Stimulated activated naive CD8-positive, alpha-beta T cell treated with anti-CD3 and anti-CD28 coated beads, Interleukin-15, Interleukin-2, amounts not matched to agents 100 U/mL and 50 U/mL, for 24 hours (primary cell): ENCODE measurements around the gene CYFIP1.

ENCODE experiments used
- ATAC-seq: fragments of 150-1000 bp; cut with Tn5 transposase; one replicate; pipeline ENCODE4 v1.10.0; 2021
- DNase-seq: peaks from one replicate; pipeline ENCODE4 v3.0.0; 2021

Gene CYFIP1

DNA sequence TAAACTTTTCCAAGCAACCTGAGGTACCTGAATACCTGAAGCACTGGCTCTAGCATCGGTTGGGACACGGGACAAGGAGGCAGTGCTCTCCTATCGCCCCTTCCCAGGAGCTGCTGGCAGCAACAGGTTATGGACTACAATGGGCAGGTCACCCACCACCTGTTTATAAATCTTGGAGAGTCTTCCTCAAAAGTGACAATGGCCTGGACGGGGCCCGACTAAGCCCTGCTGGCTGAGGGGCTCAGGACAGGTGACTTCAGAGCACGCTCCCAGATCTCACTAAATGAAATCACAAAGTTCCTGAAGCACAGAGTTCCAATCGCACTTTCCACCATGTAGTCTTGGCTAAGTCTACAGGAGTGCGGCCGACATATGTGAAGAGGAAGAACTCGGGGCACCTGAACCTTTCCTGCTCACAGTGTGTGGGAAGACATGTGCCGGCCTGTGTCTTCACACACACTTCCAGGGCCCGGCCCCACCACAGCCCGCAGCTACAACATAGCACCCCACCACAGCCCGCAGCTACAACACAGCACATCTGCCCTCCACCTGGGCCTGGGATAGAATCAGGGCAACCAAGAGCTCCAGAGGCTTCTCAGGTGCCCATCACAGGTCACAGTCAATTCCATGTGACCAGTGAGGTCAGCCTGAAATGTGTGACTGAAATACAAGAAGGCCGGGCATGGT lies 12.9 kb downstream of the CYFIP1 start:
- ATAC-seq (no peak), DNase-seq (no peak)

GRCh38 chr15:22966321-22967083 lies 13.7 kb downstream of the CYFIP1 start:
- ATAC-seq = no peak
- no peak for DNase-seq

GRCh38 chr15:22963641-22964040 lies 16.5 kb downstream of the CYFIP1 start:
- DNase-seq (no peak), ATAC-seq (no peak)

DNA sequence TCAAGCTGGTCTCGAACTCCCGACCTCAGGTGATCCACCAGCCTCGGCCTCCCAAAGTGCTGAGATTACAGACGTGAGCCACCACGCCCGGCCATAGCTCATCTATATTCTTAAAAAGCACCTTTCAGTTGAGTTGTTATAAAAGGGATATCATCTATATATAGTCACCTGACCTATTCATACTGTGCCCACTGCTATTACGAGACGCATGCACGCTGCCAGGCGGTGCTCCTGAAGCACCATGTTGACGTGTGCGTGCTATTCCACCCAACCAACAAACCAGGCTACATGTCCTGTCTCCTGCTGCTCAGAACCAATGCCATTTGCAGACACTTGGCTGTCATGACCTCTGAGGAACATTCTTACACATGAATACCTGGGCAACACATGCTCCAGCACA lies 17.6 kb downstream of the CYFIP1 start:
- ATAC-seq (no peak), DNase-seq (no peak)

DNA sequence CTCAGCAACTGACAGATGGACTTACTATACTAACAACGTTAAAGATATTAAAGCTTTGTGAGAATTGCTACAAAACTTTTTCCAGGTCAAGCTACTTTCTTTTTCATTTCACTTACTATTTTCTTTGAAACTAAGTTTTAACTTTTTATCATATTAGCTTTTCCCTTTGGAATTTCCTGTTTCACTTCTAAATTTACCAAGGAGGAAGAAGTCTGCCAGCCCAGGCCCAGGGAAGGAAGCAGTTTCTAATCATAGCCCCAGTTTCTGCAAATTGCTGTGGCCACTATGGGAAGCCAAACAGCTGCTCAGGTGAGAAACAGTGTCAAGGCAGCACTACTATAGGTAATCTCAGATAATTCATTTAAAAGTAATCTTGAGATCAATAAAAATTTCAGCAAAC lies 18.4 kb downstream of the CYFIP1 start:
- ATAC-seq (no peak), DNase-seq (no peak)

GRCh38 chr15:22960556-22960955 lies 19.6 kb downstream of the CYFIP1 start:
- ATAC-seq = no peak
- DNase-seq = no peak

DNA sequence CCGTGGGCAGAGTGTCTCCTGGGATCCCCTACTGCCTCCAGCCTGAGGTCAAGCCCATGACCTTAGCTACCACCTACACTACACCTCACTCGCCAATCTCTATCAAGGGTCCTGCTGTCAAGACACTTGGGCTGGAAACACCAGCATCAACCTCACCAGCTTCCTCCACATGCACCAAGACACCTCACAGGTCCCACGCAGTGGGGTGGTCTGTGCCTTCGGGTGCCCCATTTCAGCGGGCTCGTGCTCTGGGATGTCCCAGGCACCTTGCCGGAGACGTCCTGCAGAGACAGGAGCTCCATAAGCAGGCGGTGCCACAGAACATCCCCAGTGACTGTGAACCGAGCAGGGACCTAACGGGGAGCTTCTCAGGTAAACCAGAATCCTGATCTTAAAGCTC lies 20.0 kb downstream of the CYFIP1 start:
- no peak for ATAC-seq
- no peak for DNase-seq

DNA sequence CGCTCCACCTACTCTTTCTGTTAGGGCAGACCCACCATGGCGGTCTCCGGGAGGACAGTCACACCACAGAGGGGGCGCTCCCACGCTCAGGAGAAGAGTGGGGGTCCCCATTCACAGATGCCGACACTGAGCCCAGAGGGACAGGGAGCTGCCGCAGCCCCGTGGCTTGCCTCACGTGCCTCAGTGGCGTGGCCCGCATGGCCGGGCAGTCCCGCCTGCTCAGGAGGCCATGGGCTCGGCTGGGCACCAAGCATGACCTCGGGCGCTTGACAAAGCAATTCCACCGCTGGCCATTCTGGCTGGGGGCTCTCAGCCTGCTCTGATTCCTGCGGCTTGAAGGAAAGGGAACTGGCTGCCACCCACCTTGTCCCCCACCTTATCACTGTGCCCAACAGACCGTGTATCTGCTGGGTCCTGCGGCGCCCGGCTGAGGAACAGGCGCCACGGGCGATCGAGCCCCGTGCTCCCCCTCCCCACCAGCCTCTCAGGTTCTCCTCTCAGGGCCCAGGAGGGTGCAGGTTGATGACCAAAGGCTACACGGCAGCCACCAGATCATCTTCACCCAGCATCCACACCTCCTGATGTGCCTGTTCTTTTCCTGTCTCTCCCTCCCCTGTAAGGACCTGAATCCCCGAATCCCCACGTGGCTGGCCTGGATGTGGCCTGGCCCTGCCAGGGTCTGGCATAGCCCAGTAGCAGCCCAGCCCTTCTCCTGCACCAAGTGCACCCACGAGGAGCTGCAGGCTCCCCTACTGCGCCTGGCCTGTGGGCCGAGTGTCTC lies 20.7 kb downstream of the CYFIP1 start:
- no peak for ATAC-seq
- DNase-seq = no peak

DNA sequence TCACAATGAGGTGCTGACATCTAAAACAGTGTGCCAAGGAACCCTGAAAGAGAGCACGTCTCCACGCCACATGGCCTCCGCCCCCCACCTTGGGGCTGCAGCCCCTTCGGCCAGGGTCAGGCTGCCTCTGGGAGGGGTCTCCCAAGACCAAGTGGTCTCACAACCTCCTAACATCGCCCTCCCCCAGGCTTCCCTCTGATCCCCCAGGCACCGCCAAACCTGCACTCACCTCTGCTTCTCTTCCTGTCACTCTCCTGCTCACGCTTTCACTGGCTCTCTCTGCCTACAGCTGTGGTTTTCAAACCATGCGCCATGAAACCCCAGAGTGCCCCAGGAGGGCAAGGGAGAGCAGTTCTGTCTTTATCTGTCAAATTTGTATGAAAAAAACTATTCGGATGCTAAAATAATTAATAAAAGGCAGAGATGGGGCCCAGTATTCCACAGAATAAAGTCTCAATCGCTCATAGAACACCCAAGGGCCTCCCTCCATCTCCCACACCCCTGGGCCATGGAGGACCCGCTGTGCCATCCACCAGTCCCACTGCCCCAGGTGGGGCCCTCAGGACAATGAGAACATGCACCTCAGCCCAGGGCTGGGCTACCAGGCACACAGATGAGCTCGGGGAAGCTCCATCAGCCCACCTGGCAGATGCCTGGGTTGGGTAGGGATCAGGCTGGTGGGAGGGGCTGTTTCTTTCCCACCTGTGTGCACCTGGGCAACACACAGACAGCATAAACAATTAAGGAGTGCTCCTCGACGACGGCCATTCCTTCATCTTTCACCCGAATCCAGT lies 21.5 kb downstream of the CYFIP1 start:
- no peak for ATAC-seq
- DNase-seq = no peak

DNA sequence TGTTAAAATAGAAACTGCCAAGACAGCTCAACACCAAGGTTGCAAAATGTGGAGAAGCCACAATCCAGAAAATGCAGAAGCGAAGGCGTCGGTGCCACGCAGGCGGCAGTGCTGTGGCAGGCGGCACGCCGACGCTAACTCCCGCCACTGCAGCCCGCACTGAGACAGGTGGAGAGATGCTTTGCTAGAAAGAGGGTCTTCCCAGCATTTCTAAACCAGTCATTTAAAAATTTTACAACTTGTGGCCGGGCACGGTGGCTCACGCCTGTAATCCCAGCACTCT lies 23.2 kb downstream of the CYFIP1 start:
- ATAC-seq = no peak
- DNase-seq = no peak

DNA sequence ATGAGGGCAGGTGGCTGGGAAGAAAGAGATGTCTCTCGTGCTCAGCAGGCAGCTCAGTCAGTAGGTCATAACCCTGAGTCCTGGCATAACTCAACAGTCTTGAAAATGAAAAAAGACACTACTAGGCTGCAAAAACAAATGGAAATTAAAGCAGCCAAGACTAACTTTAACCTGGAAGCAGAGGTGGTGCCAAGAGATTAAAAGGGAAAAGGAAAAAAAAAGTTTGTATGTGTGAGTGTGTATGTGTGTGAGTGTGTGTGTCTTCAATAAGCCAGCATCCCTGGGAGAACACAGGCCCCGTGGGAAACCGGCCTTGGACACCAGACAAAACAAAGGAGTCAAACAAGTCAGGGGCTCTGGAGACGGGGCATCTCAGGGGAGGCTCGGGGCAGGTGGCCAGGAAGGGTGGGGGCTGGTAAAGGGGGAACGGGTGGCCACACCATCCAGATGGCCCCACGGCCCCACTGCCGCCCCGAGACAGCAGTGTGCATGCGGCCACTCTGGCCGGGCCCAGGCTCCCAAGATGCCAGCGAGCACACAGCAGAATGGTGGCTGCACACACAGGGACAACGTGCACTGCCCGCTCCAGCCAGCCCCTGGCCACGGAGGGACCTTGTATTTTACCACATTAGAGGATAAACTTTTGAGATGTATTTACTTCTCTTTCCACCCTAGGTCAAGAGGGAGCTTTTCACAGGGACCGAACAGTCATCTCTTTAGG lies 23.8 kb downstream of the CYFIP1 start:
- DNase-seq (no peak), ATAC-seq (peak; percentile 16)

DNA sequence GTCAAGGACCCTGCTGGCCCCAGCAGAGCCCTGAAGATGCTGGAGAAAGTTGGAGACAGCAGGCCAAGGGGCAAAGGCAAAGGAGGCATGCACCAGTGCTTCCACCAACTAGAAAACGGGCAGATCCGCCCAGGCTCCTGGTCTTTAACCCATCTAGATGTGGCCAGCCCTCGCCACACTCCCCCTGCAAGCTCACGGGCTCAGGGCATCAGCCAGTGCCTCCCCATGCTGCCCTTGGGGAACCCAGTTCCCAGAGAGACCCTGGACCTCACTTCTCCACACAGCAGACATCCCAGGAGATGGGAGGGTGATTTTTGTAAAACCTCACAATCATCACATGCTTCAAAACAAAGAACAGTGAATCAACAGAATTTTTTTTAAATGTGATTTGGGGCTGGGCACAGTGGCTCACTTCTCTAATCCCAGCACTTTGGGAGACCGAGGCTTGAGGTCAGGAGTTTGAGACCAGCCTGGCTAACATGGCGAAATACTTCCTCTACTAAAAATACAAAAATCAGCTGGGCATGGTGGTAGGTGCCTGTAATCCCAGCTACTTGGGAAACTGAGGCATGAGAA lies 24.5 kb downstream of the CYFIP1 start:
- ATAC-seq (no peak), DNase-seq (no peak)

- ATAC-seq = no peak
- DNase-seq = no peak
Measured at GRCh38 chr15:22954798-22955543, 25.2 kb downstream of the CYFIP1 start.

DNA sequence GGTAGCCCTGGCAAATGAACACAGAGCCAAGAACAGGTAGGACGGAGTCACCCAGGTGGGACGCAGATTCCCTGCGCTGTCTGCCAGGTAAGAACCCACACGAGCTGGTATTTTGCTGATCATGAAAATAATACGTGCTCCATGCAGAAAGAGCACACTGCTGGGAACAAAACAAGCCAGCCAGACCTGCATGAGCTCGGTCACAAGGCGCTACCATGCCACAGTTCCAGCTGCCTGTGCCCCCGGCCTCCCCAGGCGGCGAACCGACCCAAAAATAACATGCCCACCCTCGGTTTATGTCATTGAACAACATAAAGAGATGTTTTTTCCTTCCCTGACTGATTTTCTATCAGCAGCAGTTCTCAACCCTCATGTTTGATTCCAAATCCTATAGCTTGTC lies 25.8 kb downstream of the CYFIP1 start:
- DNase-seq = no peak
- ATAC-seq = no peak

DNA sequence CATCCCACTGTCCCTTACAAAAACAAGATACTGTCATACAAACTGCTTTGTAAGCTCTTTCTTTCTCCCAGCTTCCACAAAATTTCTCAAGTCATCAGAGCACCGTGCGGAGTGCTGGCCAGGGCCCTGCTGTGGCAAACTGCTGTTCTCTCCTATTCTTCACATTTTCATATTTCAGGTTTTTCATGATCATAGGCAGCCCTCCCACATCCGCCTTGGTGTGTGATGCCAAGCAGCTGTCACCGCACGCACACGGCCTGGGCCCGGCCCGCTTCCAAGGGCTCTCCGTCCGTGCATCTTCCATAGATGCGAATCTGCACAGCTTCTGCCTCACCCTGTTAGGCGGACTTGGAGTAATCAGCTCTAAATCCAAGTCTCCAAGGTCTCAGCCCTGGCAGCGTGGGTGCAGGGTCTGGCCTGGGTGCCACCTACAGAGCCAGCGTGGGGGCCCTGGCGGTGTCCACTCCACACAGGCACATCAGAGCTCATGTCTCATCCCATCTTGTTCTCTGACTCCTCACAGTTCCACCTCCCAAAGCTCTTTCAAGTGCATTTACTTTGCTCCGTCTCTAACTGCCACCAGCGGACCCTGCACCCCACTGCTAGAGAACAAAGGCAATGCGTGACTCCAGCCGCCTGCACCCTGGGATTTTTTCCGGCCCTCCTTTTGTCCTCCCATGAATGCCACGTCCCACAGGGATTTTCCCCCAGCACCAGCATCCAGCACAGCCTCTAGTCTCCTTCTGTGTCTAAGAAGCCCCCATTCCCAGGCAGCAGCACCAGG lies 27.2 kb downstream of the CYFIP1 start:
- DNase-seq (no peak), ATAC-seq (no peak)

- DNase-seq = no peak
- ATAC-seq = no peak
Measured at GRCh38 chr15:22951381-22952280, 28.5 kb downstream of the CYFIP1 start.

GRCh38 chr15:22951031-22951380 lies 29.2 kb downstream of the CYFIP1 start:
- ATAC-seq (no peak), DNase-seq (no peak)

- DNase-seq (no peak), ATAC-seq (no peak)
Measured at GRCh38 chr15:22950256-22950990, 29.7 kb downstream of the CYFIP1 start.
